SW 1271 (cell line): ENCODE data around the gene CBX1.

Experiments
- DNase-seq, 2 experiments: peaks; one replicate each; lab custom pipeline; 2025; lab: John Stamatoyannopoulos, UW

Gene CBX1

DNA sequence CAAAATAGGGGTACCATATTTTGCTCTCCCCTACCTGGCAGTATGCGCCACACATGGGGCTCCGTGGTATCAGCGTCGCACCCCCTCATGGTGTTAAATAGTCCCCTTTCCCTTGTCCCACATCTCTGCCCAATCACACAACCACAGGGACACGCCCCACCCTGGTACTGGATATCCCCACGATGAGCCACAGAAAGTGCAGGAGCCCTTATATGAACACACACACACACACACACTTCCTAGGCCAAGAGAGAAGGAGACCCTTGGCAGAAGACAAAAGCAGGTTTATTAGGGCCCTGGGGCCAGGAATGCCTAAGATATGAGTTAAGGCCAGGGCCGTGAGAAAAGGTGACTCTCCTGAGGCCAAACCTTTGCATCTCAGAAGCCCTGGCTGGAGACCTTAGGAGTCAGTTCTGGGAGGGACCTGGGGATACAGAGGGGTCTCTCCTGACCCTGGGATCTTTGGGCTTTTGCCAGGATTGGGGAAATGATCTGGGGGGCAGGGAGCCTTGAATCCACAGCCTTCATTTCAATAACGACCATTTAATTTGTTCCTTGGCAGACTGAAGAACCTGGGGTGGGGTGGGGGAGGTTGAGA lies 75.3 kb downstream of the CBX1 start:
- no peak for DNase-seq

DNA sequence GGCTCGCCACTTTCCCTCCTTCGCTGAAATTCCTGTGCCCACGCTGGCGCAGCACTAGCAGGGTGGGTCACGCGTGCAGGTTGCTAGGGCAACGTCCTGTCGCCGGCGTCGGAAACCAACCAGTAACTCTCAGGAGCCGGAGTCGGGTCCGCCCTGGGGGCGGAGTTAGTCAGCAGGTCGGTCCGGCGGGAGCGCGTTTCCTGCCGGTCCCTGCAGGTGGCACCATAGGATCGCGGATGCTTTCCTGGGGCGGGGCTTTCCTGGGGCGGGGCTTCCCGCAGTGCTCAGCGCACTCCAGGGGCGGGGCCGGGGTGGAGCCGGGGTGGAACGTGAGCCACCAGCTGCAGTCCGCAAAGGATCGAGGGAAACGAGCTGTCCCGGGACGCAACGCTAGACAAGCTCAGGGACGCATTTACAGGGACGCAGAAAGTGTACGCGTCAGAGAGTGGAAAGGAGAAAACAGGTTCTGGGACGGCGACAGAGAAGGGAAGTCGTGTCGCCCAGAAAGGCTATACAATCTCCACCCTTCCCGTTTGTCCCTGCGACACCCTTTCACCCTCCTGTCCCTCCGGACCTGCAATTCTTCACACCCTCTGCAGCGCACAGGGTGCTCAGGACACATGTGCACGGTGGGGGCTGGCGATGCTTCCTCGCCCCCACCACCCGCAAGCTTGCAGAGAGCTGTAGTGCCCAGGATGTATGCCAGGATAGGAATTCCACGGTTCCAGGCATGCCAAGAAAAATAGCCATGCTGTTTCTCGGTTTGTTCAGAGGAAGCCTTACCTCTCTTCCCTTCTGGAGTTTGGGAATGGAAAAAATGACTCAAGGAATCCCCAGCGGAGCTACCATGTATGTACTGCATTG lies 76.0 kb downstream of the CBX1 start:
- DNase-seq, result peak; percentile 92 to 97

DNA sequence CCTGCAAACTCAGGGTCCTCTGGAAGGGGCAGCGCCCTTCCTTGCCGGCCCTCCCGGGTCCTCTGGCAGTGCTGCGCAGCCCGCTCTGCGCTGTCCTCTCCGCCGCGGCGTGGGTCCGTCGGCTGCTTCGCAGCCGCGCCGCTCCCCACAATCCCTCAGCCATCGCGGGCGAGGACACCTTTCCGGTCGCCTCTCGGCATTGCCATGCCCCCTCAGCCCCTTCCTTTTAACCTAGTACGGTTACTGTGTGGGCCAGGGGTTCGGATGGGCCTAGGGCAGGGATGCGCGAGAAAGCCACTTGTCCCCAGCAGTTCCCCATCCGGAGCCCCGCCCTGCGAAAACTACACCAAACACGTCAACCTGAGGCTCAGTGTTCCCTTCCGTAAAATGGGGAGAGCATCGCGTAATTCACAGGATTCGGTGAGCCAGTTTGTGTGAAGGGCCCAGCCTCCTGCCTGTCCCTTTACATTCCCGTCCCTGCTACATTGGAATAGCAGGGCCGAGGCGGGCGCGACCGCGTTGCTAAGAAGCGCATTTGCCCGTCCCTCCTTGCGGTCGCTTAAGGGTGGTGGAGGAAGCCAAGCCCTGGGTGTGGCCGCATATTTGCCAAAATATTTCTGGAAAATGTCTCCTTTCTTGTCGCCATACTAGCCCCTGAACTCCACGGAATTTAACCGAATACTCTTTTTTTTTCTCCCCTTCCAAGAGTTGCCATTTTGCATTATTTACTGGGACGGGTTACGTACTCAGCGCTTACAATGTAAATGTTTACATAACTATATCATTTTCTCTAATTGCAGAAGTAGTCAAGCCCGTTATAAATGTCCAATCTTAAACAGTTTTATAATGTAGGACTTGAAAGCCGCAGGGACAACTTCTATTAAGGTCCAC lies 76.9 kb downstream of the CBX1 start:
- no peak for DNase-seq

DNA sequence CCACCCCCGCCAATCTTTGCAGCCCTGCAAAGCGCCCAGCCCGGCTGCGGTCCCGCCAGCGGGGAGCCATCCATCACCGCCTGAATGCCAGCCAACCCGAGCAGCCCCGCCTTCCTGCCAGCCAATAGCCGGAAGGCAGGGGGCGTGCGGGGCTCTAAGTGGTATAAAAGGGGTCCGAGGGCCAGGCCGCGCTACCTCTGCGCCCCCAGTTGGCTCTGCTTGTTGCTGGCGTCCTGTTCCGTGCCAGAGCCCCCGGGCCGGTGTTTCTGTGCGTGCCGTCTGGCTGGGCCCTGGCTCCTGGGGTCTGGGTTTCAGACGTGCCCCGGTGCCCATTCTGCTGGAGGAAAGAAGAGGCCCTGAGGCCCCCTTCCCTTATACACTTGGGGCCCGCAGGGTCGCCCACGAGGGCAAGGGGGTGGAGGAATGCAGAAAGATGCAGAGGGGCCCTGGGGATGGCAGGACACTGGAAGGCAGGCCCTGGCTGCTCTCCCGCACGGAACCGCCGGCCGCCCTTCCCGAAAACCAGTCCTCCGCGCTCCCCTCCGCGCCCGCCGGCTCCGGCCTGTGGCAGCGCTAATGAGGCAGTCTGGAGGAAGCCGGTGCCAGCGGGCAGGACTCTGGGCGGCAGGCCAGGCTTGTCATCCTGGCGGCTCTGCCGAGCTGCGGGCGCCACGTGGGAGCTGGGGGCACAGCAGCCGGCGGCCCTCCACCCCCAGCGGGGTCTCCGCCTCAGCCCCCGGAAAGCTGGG lies 77.7 kb downstream of the CBX1 start:
- DNase-seq, result no peak

DNA sequence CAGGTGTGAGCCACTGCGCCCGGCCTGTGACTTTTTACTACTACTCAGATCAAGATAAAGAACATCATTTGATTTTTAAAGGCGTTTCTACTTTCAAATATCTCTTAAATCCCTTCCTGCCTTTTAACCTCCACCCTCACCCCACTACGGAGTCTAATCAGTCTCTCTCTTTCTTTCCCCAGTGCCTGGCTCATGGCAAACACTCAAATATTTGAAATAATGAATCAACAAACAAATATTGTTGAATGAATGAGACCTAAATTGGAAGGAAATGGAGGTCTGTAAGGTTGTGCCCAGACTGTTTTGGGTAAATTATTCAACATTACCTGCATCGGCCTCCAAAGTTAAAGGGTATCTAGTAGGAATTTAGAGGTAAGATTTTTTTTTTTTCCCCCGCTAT lies 78.4 kb downstream of the CBX1 start:
- no peak for DNase-seq

DNA sequence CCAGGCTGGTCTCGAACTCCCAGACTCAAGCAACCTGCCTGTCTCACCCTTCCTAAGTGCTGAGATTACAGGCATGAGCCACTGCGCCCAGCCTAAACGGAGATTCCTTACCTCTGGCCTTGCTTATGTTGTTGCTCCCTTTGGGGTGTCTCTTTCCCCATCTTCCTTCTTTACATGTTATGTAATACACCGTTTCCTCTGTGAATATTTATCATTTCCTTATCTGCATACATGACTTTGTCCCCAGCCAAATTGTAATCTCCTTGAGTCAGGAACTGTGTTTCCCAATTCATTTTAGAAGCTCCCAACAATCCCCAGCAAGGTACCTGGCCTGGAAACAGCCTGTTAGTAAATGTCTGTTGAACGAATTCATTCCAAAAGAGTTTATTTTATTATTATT lies 79.3 kb downstream of the CBX1 start:
- no peak for DNase-seq
